GM18499 (cell line): Measurements from ENCODE around the gene KRTAP9-6.
"Not testable (repeated sequence)": the region's sequence is repeated elsewhere in the genome, so short reads cannot be mapped to it uniquely, and the experiment has no call there.

ENCODE experiments used
- ATAC-seq: cut with Tn5 transposase; IDR thresholded peaks from one replicate; pipeline ENCODE4 v1.9.1; 2021; ENCODE audit warnings: moderate number of reproducible peaks; ENCODE audit not compliant: insufficient read depth, unreplicated experiment

KRTAP9-6 gene

GRCh38 chr17:41267711-41268110 is 2.5 kb downstream of the KRTAP9-6 start:
- no peak for ATAC-seq

GRCh38 chr17:41271323-41271722 is 6.1 kb downstream of the KRTAP9-6 start:
- not testable (repeated sequence) for ATAC-seq

GRCh38 chr17:41271858-41272257 is 6.7 kb downstream of the KRTAP9-6 start:
- no peak for ATAC-seq

DNA sequence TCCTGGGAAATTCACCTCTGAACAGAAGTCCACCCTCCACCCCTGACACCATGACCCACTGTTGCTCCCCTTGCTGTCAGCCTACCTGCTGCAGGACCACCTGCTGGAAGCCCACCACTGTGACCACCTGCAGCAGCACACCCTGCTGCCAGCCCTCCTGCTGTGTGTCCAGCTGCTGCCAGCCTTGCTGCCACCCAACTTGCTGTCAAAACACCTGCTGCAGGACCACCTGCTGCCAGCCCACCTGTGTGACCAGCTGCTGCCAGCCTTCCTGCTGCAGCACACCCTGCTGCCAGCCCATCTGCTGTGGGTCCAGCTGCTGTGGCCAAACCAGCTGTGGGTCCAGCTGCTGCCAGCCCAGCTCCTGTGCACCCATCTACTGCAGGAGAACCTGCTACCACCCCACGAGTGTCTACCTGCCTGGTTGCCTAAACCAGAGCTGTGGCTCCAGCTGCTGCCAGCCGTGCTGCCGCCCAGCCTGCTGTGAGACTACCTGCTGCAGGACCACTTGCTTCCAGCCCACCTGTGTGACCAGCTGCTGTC is 10.5 kb downstream of the KRTAP9-6 start, which contains the start of gene KRTAP9-7:
Gene KRTAP9-7, plus strand, starts transcription at position 51 of the 543 bp plus-strand sequence. Its CDS starts 0 bp downstream, at position 51.
- ATAC-seq: not testable (repeated sequence)

- ATAC-seq: no peak
Observed at GRCh38 chr17:41278176-41278955, 13.2 kb downstream of the KRTAP9-6 start.

DNA sequence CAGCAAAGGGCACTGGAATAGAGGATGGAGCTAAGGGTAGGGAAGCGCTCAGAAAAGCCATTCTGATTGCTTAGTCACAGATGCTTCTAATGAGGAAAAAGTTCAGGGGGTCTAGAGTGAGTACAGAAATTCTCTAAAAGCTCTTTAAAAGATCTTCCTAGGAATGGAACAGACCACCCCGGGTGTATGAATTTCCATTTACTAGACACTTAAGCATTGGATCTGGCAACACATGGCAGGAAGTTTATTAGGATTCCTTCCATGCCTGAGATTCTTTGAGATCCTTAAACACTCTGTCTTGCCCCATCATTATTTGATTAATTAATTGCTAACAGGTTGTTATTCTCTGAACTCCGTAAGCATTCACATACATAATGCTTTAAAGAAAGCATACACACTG is 18.9 kb downstream of the KRTAP9-6 start:
- no peak for ATAC-seq

- ATAC-seq: no peak
Observed at GRCh38 chr17:41284546-41284945, 19.4 kb downstream of the KRTAP9-6 start.

DNA sequence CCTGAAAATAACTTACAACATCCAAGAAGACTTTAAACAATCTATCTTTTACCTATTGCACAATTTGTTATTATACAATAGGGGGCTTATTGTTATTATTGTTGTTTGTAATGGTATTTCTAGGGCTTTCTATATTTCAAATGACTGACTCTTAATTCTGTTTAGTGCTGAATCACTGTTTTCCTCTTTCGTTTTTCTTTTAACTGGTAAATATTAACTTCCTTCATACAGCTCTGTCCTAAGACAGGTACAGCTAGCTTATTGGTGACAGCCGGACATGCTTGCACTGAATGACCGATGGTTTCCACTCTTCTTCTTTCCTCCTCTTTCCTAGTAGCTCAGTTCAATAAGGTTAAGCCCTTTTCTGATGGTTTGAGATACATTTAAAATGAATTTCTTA is 21.9 kb downstream of the KRTAP9-6 start:
- no peak for ATAC-seq

GRCh38 chr17:41294016-41294415 is 28.8 kb downstream of the KRTAP9-6 start:
- no peak for ATAC-seq

DNA sequence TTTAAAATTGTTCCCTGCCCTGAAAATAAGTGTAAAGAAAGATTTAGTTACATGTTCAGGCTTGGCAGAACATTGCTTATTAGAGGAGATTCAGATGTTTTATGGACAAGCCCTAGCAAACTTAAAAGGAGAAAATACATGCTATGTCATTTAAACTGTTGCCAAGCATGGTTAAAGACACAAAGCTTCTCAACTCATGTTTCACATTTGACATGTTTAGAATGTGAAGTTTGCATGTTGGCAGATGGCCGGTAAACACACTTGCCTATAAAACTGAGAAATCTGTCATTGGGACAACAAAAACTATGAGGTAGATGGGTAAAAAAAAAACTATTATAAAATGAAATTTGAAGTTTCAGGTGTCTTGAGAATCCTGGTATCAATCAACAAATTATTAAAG is 31.7 kb downstream of the KRTAP9-6 start:
- no peak for ATAC-seq

DNA sequence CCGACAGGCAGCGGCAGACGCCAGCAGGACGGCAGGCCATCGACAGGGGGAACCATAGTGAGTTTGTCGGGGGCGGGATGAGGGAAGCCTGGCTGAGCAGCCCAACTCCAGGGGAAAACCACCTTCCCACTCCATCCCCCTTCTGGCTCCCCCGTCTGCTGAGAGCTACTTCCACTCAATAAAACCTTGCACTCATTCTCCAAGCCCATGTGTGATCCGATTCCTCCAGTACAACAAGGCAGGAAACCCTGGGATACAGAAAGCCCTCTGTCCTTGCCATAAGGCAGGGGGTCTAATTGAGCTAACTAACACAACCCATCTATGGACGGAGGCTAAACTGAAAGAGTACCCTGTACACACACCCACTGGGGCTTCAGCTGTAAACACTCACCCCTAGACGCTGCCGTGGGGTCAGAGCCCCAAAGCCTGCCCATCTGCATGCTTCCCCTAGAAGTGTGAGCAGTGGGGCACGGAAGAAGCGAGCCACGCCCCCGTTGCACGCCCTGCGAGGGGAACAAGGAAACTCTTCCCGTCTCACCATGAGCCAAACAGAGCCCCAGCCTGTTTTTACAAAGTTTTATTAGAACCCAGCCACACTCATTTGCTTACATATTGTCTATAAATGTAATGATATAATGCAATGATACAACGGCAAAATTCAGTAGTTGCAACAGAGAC is 33.4 kb downstream of the KRTAP9-6 start:
- no peak for ATAC-seq

GRCh38 chr17:41301204-41301790 is 36.1 kb downstream of the KRTAP9-6 start:
- no peak for ATAC-seq

DNA sequence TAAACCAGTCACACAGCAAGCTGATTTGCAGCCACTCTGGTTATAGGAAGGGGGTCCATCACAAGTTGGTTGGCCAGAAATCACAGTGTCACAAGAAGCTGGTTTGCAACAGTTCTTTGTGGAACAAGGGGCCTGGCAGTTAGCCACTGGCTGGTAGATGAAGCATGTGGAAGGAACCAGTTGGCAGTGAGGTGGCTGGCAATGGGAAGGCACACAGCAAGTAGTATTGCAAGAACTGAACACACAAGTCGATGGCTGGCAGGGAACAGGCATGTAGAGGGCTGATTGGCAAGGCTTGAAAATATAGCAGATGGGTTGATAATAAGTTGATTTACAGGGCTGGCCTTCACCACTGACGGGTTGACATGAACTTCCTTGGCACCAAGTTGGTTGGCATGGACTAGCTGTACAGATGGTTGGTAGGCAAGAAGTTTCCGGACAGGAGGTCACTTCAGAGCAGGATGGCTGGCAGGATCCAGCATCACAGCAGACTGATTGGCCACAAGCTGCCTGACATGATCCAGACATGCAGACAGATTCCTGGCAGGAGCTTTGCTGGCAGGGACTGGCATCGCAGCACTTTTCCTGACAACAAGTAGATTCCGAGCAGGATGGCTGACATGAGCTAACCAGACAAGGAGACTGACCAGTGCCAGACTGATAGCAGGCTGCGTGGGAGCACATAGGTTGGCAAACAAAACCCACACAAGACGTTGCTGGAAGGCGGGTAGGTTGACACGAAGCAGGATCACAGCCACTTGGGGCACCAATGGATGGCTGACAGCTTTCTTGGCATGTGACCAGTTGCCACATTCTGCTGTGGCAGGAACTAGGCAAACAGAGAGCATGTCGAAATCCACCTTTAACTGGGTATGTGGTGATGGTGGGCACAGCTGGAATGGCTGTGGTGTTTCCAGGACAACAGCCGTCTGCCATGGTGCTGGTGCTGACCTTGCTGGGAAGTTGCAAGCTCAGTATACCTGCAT is 37.0 kb downstream of the KRTAP9-6 start, which contains the start of gene KRTAP29-1:
Gene KRTAP29-1, minus strand, starts transcription at position 936 of the 986 bp plus-strand sequence. Its CDS starts 0 bp downstream, at position 936.
- no peak for ATAC-seq

GRCh38 chr17:41302981-41303380 is 37.8 kb downstream of the KRTAP9-6 start:
- ATAC-seq: no peak

DNA sequence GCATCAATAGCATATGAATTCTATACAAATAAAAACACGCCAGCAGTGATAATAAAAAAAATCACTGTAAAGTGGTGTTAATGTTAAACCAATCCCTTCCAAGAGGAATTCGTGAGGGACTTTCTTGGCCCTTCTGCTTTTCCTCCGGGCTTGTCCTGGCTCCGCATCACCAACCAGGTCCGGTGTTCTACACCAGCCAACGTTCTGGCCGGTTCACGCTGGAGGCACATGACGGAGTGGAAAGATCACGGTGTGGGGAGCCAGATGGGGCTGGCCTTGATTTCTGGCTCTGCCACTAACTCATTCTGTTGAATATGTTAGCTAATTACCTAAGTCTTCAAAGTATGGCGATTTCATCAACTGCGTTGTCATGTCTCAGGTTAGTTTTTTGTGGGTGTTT is 38.9 kb downstream of the KRTAP9-6 start:
- no peak for ATAC-seq

DNA sequence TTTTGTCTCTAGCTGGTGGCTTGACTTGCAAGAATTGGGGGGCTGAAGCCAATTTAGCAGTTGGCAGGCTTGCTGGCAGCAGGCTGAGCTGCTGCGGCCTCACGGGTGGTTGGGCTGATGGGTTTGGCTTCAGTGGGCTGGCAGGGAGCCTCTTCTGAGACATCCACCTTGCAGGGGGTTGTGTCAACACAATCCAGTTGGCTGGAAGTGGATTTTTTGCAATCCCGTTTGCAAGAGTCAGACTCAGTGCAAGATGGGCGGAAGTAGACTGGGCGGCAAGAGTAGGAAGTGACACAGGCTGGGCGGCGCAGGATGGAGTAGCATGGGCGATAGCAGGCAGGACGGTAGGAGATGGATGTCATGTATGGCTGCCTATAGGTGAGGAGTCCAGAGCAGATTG is 42.5 kb downstream of the KRTAP9-6 start:
- no peak for ATAC-seq

DNA sequence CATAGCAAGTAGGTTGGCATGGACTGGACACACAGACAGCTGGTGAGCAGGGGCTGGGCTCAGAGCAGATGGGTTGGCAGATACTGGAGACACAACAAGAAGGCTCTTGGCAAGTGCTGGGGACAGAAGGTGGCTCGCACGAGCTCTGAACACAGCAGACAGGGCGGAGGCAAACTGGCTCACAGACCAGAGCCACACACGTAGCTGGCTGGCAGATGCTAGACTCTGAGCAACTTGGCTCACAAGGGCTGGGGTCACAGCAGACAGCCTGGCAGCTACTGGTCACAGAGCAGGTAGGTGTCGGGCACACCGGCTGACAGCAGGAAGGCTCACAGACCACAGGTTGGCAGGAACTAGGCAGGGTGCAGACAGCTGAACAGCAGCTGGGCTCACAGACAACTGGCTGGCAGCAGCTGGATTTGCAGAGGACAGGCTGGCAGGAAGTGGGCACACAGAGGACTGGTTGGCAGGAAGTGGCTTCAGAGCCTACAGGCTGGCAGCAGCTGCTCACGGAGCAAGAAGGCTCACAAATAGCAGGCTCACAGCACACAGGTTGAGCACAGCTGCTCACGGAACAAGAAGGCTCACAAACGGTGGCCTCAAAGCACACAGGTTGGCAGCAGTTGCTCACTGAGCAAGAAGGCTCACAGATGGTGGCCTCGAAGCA is 43.2 kb downstream of the KRTAP9-6 start:
- ATAC-seq: no peak

GRCh38 chr17:41308918-41309359 is 43.8 kb downstream of the KRTAP9-6 start, which contains the start of gene KRTAP16-1:
Gene KRTAP16-1, minus strand, starts transcription at chr17:41309309. Its CDS starts 56 bp downstream, at chr17:41309253.
- ATAC-seq: no peak

DNA sequence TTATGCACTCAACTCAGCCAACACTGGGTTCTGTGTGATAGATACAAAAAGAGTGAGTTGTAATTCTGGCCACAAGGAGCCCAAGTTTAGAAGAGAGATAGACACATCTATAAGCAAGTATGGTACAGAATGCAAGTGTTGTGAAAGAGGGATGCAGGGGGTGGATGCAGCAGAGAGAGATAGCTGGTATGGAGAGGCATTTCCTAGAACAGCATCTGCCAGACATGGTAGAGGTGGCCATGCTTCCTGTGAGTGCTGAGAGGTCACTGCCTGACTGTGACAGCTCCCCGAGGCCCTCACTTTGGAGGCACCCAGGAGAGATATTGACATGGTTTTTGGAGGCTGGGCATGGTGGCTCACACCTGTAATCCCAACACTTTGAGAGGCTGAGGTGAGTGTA is 45.9 kb downstream of the KRTAP9-6 start:
- ATAC-seq: no peak
